ENCODE results near the gene TREM1.

- TF ChIP-seq, protein P1, sequence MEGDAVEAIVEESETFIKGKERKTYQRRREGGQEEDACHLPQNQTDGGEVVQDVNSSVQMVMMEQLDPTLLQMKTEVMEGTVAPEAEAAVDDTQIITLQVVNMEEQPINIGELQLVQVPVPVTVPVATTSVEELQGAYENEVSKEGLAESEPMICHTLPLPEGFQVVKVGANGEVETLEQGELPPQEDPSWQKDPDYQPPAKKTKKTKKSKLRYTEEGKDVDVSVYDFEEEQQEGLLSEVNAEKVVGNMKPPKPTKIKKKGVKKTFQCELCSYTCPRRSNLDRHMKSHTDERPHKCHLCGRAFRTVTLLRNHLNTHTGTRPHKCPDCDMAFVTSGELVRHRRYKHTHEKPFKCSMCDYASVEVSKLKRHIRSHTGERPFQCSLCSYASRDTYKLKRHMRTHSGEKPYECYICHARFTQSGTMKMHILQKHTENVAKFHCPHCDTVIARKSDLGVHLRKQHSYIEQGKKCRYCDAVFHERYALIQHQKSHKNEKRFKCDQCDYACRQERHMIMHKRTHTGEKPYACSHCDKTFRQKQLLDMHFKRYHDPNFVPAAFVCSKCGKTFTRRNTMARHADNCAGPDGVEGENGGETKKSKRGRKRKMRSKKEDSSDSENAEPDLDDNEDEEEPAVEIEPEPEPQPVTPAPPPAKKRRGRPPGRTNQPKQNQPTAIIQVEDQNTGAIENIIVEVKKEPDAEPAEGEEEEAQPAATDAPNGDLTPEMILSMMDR (IDR thresholded peaks at IDR 0.05): no peak
- no peak for TF ChIP-seq POLR2A (IDR thresholded peaks at IDR 0.05)
Observed at GRCh38 chr6:41318261-41318653, 31.8 kb upstream of the TREM1 start.

All from esophagus squamous epithelium (tissue), 4 donors.